Measurements from ENCODE around the gene MAPK8IP2. TPM values are rescaled to one million over a fixed set of nuclear protein-coding genes. Genes with fewer than 3 reads are reported as not detected.
"Not testable (repeated sequence)": the region's sequence is repeated elsewhere in the genome, so short reads cannot be mapped to it uniquely, and the experiment has no call there.

MAPK8IP2 gene
- total RNA-seq, 2 experiments from 2014 or later, result 0.15 to 0.18 TPM

- no peaks in the 10 kb centered on the region for H3K36me3 Mint-ChIP-seq (ENCODE audit: low read depth)
- H3K9me3 Mint-ChIP-seq, result no peaks in the 10 kb centered on the region
- H3K27me3 Mint-ChIP-seq, result peaks cover 43% of the 10 kb centered on the region
- ChIA-PET POLR2A (no interaction called here), CTCF (no interaction called here)
- no peak overlapping the region for H3K27ac Mint-ChIP-seq
- no peak overlapping the region for H3K4me3 Mint-ChIP-seq
- no peak for DNase-seq
- peaks cover 11% of the 10 kb centered on the region for H3K4me1 Mint-ChIP-seq
These were observed 3.8 kb downstream of the MAPK8IP2 start for GRCh38 chr22:50604256-50605001.

- Mint-ChIP-seq H3K4me1 (peaks cover 6% of the 10 kb centered on the region), H3K27ac (no peak overlapping the region), H3K27me3 (peaks cover 40% of the 10 kb centered on the region), H3K4me3 (no peak overlapping the region), H3K9me3 (no peaks in the 10 kb centered on the region), H3K36me3 (ENCODE audit: low read depth) (no peaks in the 10 kb centered on the region)
- CTCF ChIA-PET, result no interaction called here
- POLR2A ChIA-PET, result no interaction called here
- no peak for DNase-seq
These were observed 4.5 kb downstream of the MAPK8IP2 start for GRCh38 chr22:50605002-50605612.

- Mint-ChIP-seq H3K27me3 (peaks cover 44% of the 10 kb centered on the region), H3K9me3 (no peaks in the 10 kb centered on the region), H3K4me3 (no peak overlapping the region), H3K4me1 (peaks cover 6% of the 10 kb centered on the region), H3K36me3 (ENCODE audit: low read depth) (no peaks in the 10 kb centered on the region), H3K27ac (no peak overlapping the region)
- CTCF ChIA-PET, result interaction anchor here (1.6 kb wide), 1 partner anchor 14 kb away, joined by 4 read pairs; no protein-coding TSS in a partner anchor
- POLR2A ChIA-PET, result no interaction called here
- DNase-seq, result no peak
These were observed 5.1 kb downstream of the MAPK8IP2 start for GRCh38 chr22:50605613-50606074.

- Mint-ChIP-seq H3K27me3 (peaks cover 44% of the 10 kb centered on the region), H3K4me3 (no peak overlapping the region), H3K36me3 (ENCODE audit: low read depth) (no peaks in the 10 kb centered on the region), H3K4me1 (peaks cover 6% of the 10 kb centered on the region), H3K27ac (no peak overlapping the region), H3K9me3 (no peaks in the 10 kb centered on the region)
- POLR2A ChIA-PET, result interaction anchor here (0.8 to 1.3 kb wide), 3 partner anchors 24 to 81 kb away, joined by 3 to 4 read pairs (median 3); partner anchors contain the start of genes CHKB, SCO2 and TYMP
- DNase-seq, result no peak
- CTCF ChIA-PET, result interaction anchor here (0.6 to 1.6 kb wide), 3 partner anchors 11 to 81 kb away, joined by 3 to 4 read pairs (median 4); partner anchors contain the start of gene SCO2
These were observed 5.8 kb downstream of the MAPK8IP2 start for GRCh38 chr22:50606165-50606945.

- POLR2A ChIA-PET, result interaction anchor here (0.8 to 1.3 kb wide), 3 partner anchors 25 to 81 kb away, joined by 3 to 4 read pairs (median 3); partner anchors contain the start of genes CHKB, SCO2 and TYMP
- no peak overlapping the region for H3K27ac Mint-ChIP-seq
- peaks cover 2% of the 10 kb centered on the region for H3K4me1 Mint-ChIP-seq
- CTCF ChIA-PET, result interaction anchor here (1.2 to 1.6 kb wide), 2 partner anchors 13 to 82 kb away, joined by 4 read pairs; partner anchors contain the start of gene SCO2
- H3K27me3 Mint-ChIP-seq, result peaks cover 41% of the 10 kb centered on the region
- H3K36me3 Mint-ChIP-seq (ENCODE audit: low read depth), result no peaks in the 10 kb centered on the region
- DNase-seq, result no peak
- H3K4me3 Mint-ChIP-seq, result no peak overlapping the region
- H3K9me3 Mint-ChIP-seq, result no peaks in the 10 kb centered on the region
These were observed 6.5 kb downstream of the MAPK8IP2 start for GRCh38 chr22:50606946-50607658.

GRCh38 chr22:50607659-50608020 is 7.0 kb downstream of the MAPK8IP2 start:
- no peaks in the 10 kb centered on the region for H3K9me3 Mint-ChIP-seq
- peaks cover 3% of the 10 kb centered on the region for H3K4me1 Mint-ChIP-seq
- H3K27me3 Mint-ChIP-seq, result peaks cover 38% of the 10 kb centered on the region
- POLR2A ChIA-PET, result interaction anchor here (1.3 kb wide), 1 partner anchor 25 kb away, joined by 4 read pairs; the partner anchor contains the start of gene CHKB
- no peaks in the 10 kb centered on the region for H3K36me3 Mint-ChIP-seq (ENCODE audit: low read depth)
- CTCF ChIA-PET, result interaction anchor here (1.6 kb wide), 1 partner anchor 12 kb away, joined by 4 read pairs; no protein-coding TSS in a partner anchor
- no peak for DNase-seq
- H3K27ac Mint-ChIP-seq, result no peak overlapping the region
- no peak overlapping the region for H3K4me3 Mint-ChIP-seq

- DNase-seq; H3K4me1 Mint-ChIP-seq; H3K9me3 Mint-ChIP-seq; H3K36me3 Mint-ChIP-seq (ENCODE audit: low read depth); H3K4me3 Mint-ChIP-seq; POLR2A ChIA-PET; H3K27ac Mint-ChIP-seq; CTCF ChIA-PET: not testable (repeated sequence)
- H3K27me3 Mint-ChIP-seq, result peaks cover 37% of the 10 kb centered on the region
These were observed 7.7 kb downstream of the MAPK8IP2 start for GRCh38 chr22:50608058-50608840.

- ChIA-PET POLR2A (no interaction called here), CTCF (no interaction called here)
- Mint-ChIP-seq H3K27me3 (peaks cover 37% of the 10 kb centered on the region), H3K4me1 (peaks cover 3% of the 10 kb centered on the region), H3K36me3 (ENCODE audit: low read depth) (no peaks in the 10 kb centered on the region), H3K4me3 (no peak overlapping the region), H3K27ac (no peak overlapping the region), H3K9me3 (no peaks in the 10 kb centered on the region)
- DNase-seq, result no peak
These were observed 8.4 kb downstream of the MAPK8IP2 start for GRCh38 chr22:50608996-50609395.

GRCh38 chr22:50609599-50609998 is 9.0 kb downstream of the MAPK8IP2 start:
- no peaks in the 10 kb centered on the region for H3K9me3 Mint-ChIP-seq
- H3K27ac Mint-ChIP-seq, result no peak overlapping the region
- peaks cover 40% of the 10 kb centered on the region for H3K27me3 Mint-ChIP-seq
- H3K4me3 Mint-ChIP-seq, result no peak overlapping the region
- ChIA-PET CTCF (no interaction called here), POLR2A (no interaction called here)
- peaks cover 3% of the 10 kb centered on the region for H3K4me1 Mint-ChIP-seq
- no peaks in the 10 kb centered on the region for H3K36me3 Mint-ChIP-seq (ENCODE audit: low read depth)
- DNase-seq, result no peak

- no peak overlapping the region for H3K27ac Mint-ChIP-seq
- no peak overlapping the region for H3K4me3 Mint-ChIP-seq
- ChIA-PET CTCF (no interaction called here), POLR2A (no interaction called here)
- no peaks in the 10 kb centered on the region for H3K36me3 Mint-ChIP-seq (ENCODE audit: low read depth)
- H3K27me3 Mint-ChIP-seq, result peaks cover 39% of the 10 kb centered on the region
- peaks cover 3% of the 10 kb centered on the region for H3K4me1 Mint-ChIP-seq
- H3K9me3 Mint-ChIP-seq, result no peaks in the 10 kb centered on the region
- DNase-seq, result no peak
These were observed 9.5 kb downstream of the MAPK8IP2 start for GRCh38 chr22:50610041-50610451.

- Mint-ChIP-seq H3K27ac (no peak overlapping the region), H3K9me3 (no peaks in the 10 kb centered on the region), H3K4me3 (no peak overlapping the region), H3K4me1 (peaks cover 3% of the 10 kb centered on the region), H3K27me3 (peaks cover 38% of the 10 kb centered on the region), H3K36me3 (ENCODE audit: low read depth) (no peaks in the 10 kb centered on the region)
- CTCF ChIA-PET, result no interaction called here
- POLR2A ChIA-PET, result interaction anchor here (1.9 kb wide), 1 partner anchor 11 kb away, joined by 5 read pairs; no protein-coding TSS in a partner anchor
- no peak for DNase-seq
These were observed 10.0 kb downstream of the MAPK8IP2 start for GRCh38 chr22:50610581-50610980.
